SK-N-SH (cell line): ENCODE data around the gene MAGEH1.

Source experiments
- CTCF ChIP-seq: fragments of 200-600 bp; sonication (generic); IDR thresholded peaks from 2 replicates; pipeline ENCODE4 v1.6.1; 2017; ENCODE audit warnings: antibody characterized with exemption, mild to moderate bottlenecking, moderate library complexity
- EZH2phosphoT487 ChIP-seq: fragments of 200-600 bp; sonication (generic); IDR thresholded peaks from 2 replicates; pipeline ENCODE4 v1.6.1; 2017; ENCODE audit warnings: low read depth, mixed run types, mild to moderate bottlenecking, antibody characterized with exemption, moderate library complexity, borderline replicate concordance
- MAX ChIP-seq: IDR thresholded peaks from 2 replicates; pipeline ENCODE4 v1.4.0; 2012; ENCODE audit warnings: low read depth
- NRF1 ChIP-seq: IDR thresholded peaks from 2 replicates; pipeline ENCODE4 v1.6.1; 2012; ENCODE audit warnings: low read depth, mild to moderate bottlenecking, low read length
- POLR2AphosphoS5 ChIP-seq: IDR thresholded peaks from 2 replicates; pipeline ENCODE4 v1.6.1; 2012; ENCODE audit warnings: low read depth, low read length
- SIN3A ChIP-seq: IDR thresholded peaks from 2 replicates; pipeline ENCODE4 v1.6.1; 2012; ENCODE audit warnings: low read depth, mild to moderate bottlenecking, low read length, moderate library complexity, borderline replicate concordance
- SMC3 ChIP-seq: IDR thresholded peaks from 2 replicates; pipeline ENCODE4 v1.6.1; 2012; ENCODE audit warnings: low read depth, low read length, improper control_type of control experiment
- TAF1 ChIP-seq: IDR thresholded peaks from 2 replicates; pipeline ENCODE4 v1.6.1; 2012; ENCODE audit warnings: low read depth, mild to moderate bottlenecking, low read length, moderate library complexity, borderline replicate concordance

GRCh38 chrX:55488006-55488592, 36.2 kb downstream of the MAGEH1 start:
- TF ChIP-seq TAF1, result no peak
- TF ChIP-seq NRF1, result no peak
- no peak for TF ChIP-seq EZH2phosphoT487
- TF ChIP-seq SMC3, result no peak
- TF ChIP-seq MAX, result no peak
- TF ChIP-seq CTCF, result no peak
- TF ChIP-seq POLR2AphosphoS5, result no peak
- TF ChIP-seq SIN3A, result no peak
